Kidney (tissue), 14 donors: ENCODE measurements around the gene ZNF672. TPM values are rescaled to one million over a fixed set of nuclear protein-coding genes. Genes with fewer than 3 reads are reported as not detected.
A peak's percentile ranks its signal among the peaks of the same experiment; 100 is the strongest.

ENCODE experiments used
- DNase-seq, 5 donors: peaks; one replicate each; pipeline ENCODE4 v3.0.0-alpha.2; 2013 to 2020
- FAIRE-seq: peaks from 2 replicates; lab custom pipeline; 2012; peaks lifted over from hg19 to GRCh38; lab: Jason Lieb, UNC
- H3K27ac ChIP-seq, 2 donors: one replicate each; pipeline ENCODE4 v1.7.0; 2013; ENCODE audit warnings: low read depth in 2 of 2, low read length in 2 of 2, inconsistent platforms in 1 of 2
- H3K27me3 ChIP-seq: one replicate; pipeline ENCODE4 v1.7.1; 2013; ENCODE audit warnings: low read length, inconsistent platforms; ENCODE audit not compliant: control insufficient read depth, insufficient read depth
- H3K36me3 ChIP-seq, 3 donors: one replicate each; pipeline versions ENCODE4 v1.7.0 to v1.7.1; 2013; ENCODE audit warnings: low read length in 3 of 3, control low read depth in 1 of 3, inconsistent platforms in 1 of 3; ENCODE audit not compliant: insufficient read depth in 3 of 3, control insufficient read depth in 2 of 3
- H3K4me1 ChIP-seq, 3 donors: one replicate each; pipeline versions ENCODE4 v1.7.0 to v1.7.1; 2013; ENCODE audit warnings: low read length in 3 of 3, inconsistent platforms in 1 of 3, low read depth in 1 of 3; ENCODE audit not compliant: control insufficient read depth in 2 of 3, insufficient read depth in 2 of 3
- H3K4me3 ChIP-seq, 3 donors: one replicate each; pipeline versions ENCODE4 v1.7.0 to v1.8.1; 2013; ENCODE audit warnings: low read length in 3 of 3, control low read depth in 1 of 3, inconsistent platforms in 1 of 3
- H3K9ac ChIP-seq, 3 donors: one replicate each; pipeline versions ENCODE4 v1.7.0 to v1.7.1; 2013; ENCODE audit warnings: low read length in 3 of 3, control low read depth in 1 of 3, inconsistent platforms in 1 of 3
- H3K9me3 ChIP-seq, 3 donors: one replicate each; pipeline versions ENCODE4 v1.7.0 to v1.7.1; 2013; ENCODE audit warnings: low read length in 3 of 3, control low read depth in 1 of 3, inconsistent platforms in 1 of 3; ENCODE audit not compliant: control insufficient read depth in 2 of 3, insufficient read depth in 1 of 3
- intact Hi-C: fragments of 100-400 bp; cut with DNase I; formaldehyde crosslinking; loops from one replicate; pipeline ENCODE4 v1.11.1; 2022
- polyA plus RNA-seq: library from polyadenylated mRNA; stranded (reverse); fragments of 350-450 nt; fragmentation: Illumina TruSeq; extraction: RNeasy Lipid Tissue Mini Kit (QIAGEN cat#74804); gene quantifications from one replicate; pipeline ENCODE4 v1.2.3, GENCODE V29; 2014; ENCODE audit warnings: low read depth, low replicate concordance; ENCODE audit not compliant: insufficient read depth
- total RNA-seq: library from RNA; stranded (reverse); fragmentation: NEBNext Ultra II Directional; extraction: Animal tissue kit (Norgen Biotek cat#: 25700); gene quantifications from one replicate; pipeline ENCODE4 v1.2.1, GENCODE V29; 2021
- TF ChIP-seq, protein P1 (sequence below): IDR thresholded peaks from 3 replicates; pipeline ENCODE4 v1.5.1; 2012; ENCODE audit warnings: mild to moderate bottlenecking, moderate library complexity, borderline replicate concordance; ENCODE audit not compliant: insufficient read depth; ENCODE audit errors: extremely low read depth
- donor health status: control.
- donor health status: control.
- donor health status: control.
- donor health status: control.
- donor health status: control.
- donor health status: DM: yes; HTN: yes; CAD: no.
- donor health status: Normal renal cell carcinoma (clear cell type).

Gene ZNF672
- total and polyA plus RNA-seq, 2 donors from 2014 or later, result 25.0 to 28.6 TPM

DNA sequence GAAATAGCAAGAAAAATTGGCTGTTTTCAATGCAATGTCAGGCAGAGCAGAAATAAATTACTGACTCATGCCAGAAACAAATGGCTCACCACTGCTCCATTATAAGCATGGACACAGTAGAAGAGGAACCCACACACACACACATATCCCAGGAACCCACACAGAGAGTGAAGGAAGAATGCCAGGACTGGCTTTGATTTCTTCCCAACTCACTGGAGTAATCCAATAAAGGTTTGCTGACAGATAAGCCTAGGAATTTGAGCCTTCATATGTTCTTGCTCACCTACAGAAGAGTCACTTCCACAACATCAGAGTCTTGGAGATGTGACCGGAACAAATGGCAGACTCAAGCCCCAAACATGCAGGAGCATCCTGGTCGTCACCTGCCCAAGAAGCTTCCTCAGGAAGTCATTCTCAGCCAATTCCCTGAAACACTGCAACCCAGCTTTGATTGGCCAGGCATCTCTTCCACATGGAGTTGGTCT lies 14.5 kb upstream of the ZNF672 start:
- FAIRE-seq, result no peak
- peak overlapping the region in 2 of 3 donors; percentile 92 to 94 for H3K4me3 ChIP-seq

DNA sequence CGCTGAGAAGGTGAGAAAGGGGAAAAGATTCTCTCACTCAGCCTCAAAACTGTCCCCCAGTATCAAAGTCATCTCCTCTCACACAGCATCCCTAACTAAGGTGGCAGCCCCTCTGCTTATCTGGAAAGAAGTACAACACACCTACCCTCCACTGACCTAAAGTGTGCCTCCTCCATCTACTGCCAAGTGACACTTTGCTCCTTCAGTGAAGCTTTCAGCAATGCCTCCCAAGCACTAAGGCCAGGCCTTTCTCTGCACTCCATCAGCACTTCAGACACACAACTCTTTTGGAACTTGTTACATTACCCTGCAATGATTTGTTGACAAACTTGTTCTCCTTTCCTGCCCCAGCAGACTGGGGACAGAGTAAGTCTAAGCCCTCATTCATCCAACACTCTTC lies 13.7 kb upstream of the ZNF672 start:
- TF ChIP-seq, protein P1, sequence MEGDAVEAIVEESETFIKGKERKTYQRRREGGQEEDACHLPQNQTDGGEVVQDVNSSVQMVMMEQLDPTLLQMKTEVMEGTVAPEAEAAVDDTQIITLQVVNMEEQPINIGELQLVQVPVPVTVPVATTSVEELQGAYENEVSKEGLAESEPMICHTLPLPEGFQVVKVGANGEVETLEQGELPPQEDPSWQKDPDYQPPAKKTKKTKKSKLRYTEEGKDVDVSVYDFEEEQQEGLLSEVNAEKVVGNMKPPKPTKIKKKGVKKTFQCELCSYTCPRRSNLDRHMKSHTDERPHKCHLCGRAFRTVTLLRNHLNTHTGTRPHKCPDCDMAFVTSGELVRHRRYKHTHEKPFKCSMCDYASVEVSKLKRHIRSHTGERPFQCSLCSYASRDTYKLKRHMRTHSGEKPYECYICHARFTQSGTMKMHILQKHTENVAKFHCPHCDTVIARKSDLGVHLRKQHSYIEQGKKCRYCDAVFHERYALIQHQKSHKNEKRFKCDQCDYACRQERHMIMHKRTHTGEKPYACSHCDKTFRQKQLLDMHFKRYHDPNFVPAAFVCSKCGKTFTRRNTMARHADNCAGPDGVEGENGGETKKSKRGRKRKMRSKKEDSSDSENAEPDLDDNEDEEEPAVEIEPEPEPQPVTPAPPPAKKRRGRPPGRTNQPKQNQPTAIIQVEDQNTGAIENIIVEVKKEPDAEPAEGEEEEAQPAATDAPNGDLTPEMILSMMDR, result no peak
- peak overlapping the region in 1 of 3 donors; percentile 7 for H3K9ac ChIP-seq
- H3K27me3 ChIP-seq, result no peaks in the 10 kb centered on the region
- peaks cover 0 to 7% (median 0%) of the 10 kb centered on the region in 3 donors for H3K36me3 ChIP-seq
- peak overlapping the region in 2 of 3 donors; percentile 92 to 94 for H3K4me3 ChIP-seq
- intact Hi-C loops, result no loop called here
- FAIRE-seq, result no peak
- H3K9me3 ChIP-seq, result no peaks in the 10 kb centered on the region
- H3K27ac ChIP-seq, result no peak overlapping the region
- H3K4me1 ChIP-seq, result peaks cover 5 to 51% (median 23%) of the 10 kb centered on the region in 3 donors
- peak in 1 of 5 donors; percentile 15 for DNase-seq

More for the DNA sequence above, 14.5 kb upstream of the ZNF672 start:
- Histone ChIP-seq H3K9ac (no peak overlapping the region), H3K27ac (no peak overlapping the region), H3K4me1 (peaks cover 5 to 51% (median 28%) of the 10 kb centered on the region in 3 donors), H3K9me3 (no peaks in the 10 kb centered on the region), H3K36me3 (peaks cover 0 to 7% (median 0%) of the 10 kb centered on the region in 3 donors), H3K27me3 (no peaks in the 10 kb centered on the region)
- TF ChIP-seq, protein P1, result no peak
- intact Hi-C loops, result no loop called here
- DNase-seq, result peak in 1 of 5 donors; percentile 4

DNA sequence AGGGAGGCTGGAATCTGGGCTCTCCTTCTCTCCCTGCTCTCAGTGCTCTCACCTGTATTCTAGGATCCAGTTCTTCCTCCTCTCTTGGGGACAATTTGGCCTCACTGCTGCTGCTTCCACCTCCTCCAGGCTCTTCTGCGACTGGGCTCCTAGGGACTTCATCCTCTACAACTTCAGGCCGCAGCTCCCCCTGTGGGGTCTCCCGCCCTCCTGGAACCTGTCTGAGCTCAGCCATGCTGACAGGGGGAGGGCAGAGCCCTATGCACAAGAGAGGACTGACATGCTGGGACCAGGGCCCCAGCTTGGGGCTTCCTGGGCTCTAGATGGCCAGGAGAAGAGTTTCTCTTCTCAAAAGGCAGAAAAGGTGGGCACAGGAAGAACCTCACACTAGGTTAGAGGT lies 13.3 kb upstream of the ZNF672 start:
- peak overlapping the region in 2 of 3 donors; percentile 92 to 94 for H3K4me3 ChIP-seq
- peaks cover 5 to 51% (median 23%) of the 10 kb centered on the region in 3 donors for H3K4me1 ChIP-seq
- FAIRE-seq, result no peak
- no peaks in the 10 kb centered on the region for H3K9me3 ChIP-seq
- intact Hi-C loops, result no loop called here
- H3K27me3 ChIP-seq, result no peaks in the 10 kb centered on the region
- H3K27ac ChIP-seq, result no peak overlapping the region
- DNase-seq, result peak in 1 of 5 donors; percentile 47
- TF ChIP-seq, protein P1, result no peak
- peaks cover 0 to 7% (median 0%) of the 10 kb centered on the region in 3 donors for H3K36me3 ChIP-seq
- peak overlapping the region in 2 of 3 donors; percentile 95 to 97 for H3K9ac ChIP-seq
